ENCODE data around the gene SPATA33.
"Not testable (repeated sequence)": the region's sequence is repeated elsewhere in the genome, so short reads cannot be mapped to it uniquely, and the experiment has no call there.

SPATA33 gene

DNA sequence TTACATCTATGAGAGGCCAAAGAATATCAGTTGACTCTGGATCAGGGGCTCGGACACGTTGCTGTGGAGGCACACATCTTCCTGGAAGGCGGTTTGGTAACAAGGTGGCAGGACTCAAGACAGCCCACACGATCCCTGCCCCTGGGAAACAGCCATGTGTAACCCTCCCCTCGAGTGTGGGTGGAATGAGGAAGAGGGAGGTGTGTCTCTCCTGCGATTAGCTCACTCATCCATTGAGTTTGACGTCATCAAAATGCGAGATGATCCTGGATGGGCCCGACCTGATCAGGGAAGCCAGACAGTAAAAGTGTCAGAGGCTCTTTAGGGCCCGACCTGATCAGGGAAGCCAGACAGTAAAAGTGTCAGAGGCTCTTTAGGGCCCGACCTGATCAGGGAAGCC is 6.6 kb downstream of the SPATA33 start:
- not testable (repeated sequence) for DNase-seq (ENCODE audit: low spot score)

DNA sequence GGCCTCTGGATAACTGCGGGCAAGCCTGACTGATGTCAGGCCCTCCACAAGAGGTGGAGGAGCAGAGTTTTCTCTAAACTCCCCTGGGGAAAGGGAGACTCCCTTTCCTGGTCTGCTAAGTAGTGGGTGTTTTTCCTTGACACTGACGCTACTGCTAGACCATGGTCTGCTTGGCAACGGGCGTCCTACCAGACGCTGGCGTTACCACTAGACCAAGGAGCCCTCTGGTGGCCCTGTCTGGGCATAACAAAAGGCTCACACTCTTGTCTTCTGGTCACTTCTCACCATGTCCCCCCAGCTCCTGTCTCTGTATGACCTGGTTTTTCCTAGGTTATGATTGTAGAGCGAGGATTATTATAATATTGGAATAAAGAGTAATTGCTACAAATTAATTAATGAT is 9.4 kb downstream of the SPATA33 start:
- DNase-seq (ENCODE audit: low spot score) = not testable (repeated sequence)

DNA sequence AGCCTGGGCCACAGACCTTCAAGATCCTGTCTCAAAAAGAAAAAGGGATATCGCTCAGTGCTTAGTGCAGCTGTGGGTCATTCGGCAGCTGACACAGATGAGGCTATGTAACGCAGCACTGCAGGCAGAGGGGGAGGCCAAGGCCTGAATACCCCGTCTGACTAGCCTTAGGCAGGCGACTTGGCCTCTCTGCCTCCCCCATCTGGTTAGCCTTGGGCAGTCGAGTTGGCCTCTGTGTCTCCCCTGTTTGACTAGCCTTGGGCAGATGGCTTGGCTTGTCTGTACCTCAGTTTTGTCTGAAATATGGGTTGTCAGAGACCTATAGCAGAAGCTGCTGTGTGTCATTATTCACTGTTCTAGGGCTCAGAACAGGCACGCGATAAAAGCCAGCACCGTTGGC is 10.0 kb downstream of the SPATA33 start:
- no peak for DNase-seq (ENCODE audit: low spot score)

DNA sequence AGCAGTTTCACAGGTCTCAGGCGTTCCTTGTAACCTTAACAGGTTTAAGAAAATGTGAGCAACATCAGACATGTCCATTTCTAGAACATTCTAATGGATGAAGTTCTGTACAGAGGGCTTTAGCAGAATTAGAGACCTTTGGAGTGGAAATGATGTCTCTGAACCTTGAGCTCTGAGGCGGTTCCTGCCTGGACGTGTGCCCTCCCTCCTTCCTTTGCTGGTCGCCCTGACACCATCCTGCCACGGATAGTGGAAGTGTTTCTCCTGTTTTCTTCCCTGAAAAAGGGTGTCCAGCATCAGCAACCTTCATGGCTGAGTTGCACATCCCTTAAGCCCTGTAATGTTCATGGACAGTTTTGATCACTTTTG is 11.1 kb downstream of the SPATA33 start:
- no peak for DNase-seq (ENCODE audit: low spot score)

DNA sequence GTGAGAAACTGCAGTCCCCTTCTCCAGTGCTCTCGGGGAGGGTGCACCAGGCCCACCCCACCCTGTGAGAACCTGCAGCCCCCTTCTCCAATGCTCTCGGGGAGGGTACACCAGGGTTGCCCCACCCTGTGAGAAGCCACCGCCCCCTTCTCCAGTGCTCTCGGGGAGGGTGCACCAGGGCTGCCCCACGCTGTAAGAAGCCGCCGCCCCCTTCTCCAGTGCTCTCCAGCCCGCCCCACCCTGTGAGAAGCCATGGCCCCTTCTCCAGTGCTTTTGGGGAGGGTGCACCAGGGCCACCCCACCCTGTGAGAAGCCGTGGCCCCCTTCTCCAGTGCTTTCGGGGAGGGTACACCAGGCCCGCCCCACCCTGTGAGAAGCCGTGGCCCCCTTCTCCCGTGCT is 12.1 kb downstream of the SPATA33 start:
- DNase-seq (ENCODE audit: low spot score) = no peak

DNA sequence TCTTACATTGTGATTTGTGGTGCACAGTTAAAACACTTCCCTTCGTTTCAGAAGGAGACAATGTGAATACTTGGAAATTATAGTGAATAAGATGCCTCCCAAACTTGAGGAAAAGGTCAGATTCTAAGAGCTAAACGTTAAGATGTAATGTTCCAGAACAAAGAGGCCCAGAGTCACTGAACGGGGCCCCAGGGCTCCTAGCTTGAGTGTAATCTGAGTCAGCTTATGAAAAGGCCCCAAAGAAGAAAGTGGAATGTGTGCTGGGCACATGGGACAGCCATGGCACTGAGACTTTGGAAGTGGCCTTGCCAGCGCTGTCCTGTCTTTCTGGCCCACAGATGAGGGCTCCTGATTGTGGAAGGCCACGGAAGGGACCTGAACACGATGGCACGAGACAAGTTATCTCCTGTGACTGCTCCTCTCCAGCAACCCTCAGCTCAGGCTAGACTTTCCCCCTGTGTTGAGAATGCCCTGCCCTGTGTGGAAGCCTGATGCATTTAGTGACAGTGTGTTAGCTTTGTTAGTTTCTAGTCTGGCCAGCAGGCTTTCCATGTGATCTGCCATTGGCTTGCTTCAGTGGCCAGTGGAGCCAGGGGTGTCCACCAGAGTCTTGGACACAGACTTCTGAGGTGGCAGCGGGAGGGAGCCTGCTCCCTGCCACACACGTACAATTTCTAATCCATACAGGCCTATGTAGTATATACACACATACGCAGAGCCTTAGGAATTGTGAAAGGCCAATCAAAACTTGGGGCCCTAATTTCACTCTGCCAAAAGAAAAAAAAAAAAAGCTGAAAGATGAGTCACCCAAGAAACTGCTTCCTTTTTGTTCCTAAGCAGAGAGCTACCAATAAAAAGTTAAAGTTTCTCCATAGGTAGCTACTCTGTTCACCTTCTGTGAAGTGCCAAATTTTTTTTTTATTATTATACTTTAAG is 13.1 kb downstream of the SPATA33 start:
- DNase-seq (ENCODE audit: low spot score) = peak; percentile 60

DNA sequence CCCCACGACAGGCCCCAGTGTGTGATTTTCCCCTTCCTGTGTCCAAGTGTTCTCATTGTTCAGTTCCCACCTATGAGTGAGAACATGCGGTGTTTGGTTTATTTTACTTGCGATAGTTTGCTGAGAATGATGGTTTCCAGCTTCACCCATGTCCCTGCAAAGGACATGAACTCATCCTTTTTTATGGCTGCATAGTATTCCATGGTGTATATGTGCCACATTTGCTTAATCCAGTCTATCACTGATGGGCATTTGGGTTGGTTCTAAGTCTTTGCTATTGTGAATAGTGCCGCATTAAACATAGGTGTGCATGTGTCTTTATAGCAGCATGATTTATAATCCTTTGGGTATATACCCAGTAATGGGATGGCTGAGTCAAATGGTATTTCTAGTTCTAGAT is 13.9 kb downstream of the SPATA33 start:
- DNase-seq (ENCODE audit: low spot score) = not testable (repeated sequence)

DNA sequence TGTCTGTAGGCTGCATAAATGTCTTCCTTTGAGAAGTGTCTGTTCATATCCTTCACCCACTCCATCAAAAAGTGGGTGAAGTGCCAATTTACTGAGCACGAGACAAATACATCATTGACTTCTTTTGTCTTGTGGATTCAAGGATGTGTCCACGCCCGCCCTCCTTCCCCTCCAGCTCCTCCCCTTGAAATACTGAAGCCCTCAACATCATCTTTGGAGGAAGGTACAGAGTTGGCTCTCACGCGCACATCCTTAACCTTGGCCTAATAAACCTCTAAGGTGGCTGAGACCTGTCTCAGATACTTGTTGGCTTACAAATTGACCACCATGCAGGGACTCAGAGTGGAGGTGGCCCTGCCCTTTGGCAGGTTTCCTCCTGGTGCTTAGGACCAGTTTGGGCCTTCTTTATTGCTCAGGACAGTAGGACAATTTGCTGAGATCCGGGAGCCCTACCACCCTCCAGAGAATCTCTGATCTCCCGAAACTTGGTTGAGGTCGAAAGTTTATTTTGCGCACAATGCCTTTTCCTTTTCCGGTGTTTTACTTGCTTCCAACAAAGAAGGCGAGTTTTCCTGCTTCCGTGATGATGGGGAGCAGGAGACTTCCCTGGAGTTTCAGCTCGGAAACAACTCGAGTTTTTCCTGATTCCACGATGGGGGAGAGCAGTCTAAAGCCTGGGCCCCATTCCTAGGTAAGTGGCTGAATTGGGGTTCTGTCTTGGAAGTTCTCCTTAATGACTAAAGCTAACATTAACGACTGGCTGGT is 14.7 kb downstream of the SPATA33 start:
- no peak for DNase-seq (ENCODE audit: low spot score)

DNA sequence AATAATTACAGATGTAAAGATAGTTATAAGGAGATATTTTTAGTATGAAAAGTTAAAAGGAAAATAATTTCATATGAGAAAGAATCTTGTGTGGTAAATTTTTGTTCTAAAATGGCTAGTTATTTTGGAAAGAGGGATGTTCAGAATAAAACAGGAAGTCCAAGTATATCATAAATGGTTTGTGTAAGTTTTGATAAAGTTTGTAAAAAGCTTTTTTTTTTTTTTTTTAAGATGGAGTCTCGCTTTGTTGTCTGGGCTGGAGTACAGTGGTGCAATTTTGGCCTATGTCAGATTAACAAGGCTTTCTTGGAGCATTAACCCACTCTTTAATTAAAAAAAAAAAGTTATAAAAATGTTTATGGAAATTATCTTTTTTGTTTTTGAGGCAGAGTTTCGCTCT is 20.6 kb downstream of the SPATA33 start:
- no peak for DNase-seq (ENCODE audit: low spot score)

DNA sequence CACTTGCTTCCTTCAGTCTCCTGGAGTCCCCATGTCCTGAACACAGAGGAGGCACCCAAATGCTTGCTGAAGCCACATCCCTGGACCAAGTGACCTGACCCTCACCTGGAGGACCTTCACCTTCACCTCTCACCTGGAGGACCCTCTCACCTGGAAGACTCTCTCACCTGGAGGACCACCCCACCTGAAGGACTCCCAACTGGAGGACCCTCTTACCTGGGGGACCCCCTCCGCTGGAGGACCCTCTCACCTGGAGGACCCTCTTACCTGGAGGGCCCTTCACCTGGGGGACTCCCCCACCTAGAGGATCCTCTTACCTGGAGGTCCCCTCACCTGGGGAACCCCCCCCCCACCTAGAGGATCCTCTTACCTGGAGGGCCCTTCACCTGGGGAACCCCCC is 28.3 kb downstream of the SPATA33 start:
- DNase-seq (ENCODE audit: low spot score) = no peak

DNA sequence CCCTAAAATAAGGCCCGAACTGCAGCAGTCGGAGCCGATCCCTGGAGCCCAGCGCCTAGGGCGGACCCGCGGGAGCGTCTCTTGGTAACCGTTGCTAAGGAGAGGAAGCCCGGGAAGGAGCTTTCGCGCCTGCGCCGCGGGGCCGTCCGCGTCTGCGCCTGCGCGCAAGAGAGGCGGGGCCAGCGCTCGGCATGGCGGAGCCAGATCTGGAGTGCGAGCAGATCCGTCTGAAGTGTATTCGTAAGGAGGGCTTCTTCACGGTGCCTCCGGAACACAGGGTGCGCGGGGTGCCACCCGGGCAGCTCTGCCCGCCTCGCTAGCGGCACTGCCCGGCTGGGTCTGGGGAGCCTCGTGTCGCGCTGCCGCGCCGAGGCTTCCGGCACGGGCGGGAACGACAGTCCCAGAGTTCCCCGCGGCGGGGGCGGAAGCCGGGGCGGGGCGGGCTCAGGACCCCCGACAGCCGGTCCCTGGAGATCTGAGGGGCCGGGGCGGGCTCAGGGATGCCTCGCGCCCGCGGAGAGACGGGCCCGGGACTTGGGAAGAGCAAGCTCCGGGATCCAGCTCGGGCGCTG is 29.0 kb downstream of the SPATA33 start, which contains the start of gene CDK10:
CDK10 (plus strand) TSS at position 170 of the 572 bp plus-strand sequence; CDS start at position 192, 22 bp downstream.
- peak; percentile 99 for DNase-seq (ENCODE audit: low spot score)

DNA sequence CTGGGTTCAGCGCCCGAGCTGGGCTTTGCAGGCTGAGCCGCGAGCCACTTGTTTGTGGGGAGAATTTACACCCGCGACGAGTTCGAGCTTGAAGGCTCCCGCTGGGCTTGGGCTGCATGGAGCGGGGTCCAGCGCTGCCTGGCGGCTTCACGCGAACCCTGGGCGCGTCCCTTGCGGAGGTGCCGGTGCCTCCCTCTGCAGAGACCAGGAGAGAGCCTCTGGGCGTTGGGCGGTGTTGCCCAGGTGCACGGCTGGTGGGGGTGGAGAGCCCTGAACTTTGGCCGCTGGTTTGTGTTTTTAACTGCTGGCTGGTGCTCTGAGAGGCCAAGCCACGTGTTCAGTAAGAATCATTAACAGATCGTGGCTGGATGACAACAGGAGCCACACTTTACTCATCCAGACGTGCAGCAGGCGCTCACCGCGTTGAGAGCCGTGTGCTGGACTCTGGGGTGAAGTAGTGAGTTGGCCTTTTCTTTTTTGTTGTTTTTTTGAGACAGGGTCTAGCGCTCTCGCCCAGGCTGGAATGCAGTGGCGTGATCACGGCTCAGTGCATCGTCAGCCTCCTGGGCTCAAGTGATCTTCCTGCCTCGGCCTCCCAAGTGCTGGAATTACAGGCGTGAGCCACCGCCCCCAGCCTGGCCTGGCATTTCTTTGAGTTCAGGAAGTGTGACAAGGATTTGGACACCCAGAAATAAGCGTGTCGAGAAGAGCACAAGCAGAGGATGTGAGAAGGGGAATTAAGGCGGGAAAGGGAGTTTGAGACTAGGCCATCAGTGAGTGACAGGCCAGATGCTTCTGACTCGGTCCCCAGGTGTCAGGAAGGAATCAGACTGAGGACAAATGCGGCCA is 29.7 kb downstream of the SPATA33 start:
- DNase-seq (ENCODE audit: low spot score) = peak; percentile 54

DNA sequence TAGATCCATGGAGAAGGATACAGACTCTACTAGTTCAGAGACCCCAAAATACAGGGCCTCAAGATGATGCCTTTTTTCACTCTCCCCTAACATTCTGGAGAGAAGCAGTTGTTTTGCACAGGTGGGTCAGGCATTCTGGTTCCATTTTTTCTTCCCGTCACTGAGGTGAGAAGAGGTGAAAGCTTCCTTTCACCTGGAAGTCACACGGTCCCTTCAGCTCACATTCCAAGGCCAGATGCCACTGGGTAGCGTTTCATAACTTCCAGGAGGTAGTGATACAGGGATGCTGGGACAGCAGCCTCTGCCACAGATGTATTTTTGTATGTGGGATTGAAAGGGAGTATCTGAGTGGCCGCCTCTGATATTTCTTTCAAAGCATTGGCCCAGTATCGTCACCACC is 30.8 kb downstream of the SPATA33 start:
- DNase-seq (ENCODE audit: low spot score) = no peak

DNA sequence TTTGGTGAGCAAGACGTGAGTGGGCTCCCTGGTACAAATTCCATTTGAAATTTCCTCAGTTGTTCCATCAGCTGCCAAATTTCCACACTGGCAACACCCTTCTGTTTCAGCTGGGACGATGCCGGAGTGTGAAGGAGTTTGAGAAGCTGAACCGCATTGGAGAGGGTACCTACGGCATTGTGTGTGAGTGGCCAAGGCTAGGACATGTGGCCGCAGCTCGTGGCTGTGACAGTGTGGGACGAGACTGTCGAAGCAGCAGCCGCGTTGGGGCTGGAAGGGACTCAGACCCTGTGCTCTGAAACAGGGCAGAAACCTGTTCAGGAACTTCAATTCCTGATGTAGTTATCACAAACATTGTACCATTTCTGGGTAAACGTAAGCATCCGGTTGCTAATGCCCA is 31.5 kb downstream of the SPATA33 start:
- no peak for DNase-seq (ENCODE audit: low spot score)

DNA sequence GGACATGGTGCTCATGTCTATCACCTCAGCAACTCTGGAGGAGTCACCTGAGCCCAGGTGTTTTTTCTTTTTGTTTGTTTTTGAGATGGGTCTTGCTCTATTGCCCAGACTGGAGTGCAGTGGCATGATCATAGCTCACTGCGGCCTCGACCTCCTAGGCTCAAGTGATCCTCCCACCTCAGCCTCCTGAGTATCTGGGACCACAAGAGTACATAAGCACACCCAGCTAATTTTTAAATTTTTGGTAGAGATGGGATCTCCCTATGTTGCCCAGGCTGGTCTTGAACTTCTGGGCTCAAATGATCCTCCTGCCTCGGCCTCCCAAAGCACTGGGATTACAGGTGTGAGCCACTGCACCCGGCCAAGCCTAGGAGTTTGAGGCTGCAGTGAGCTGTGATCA is 32.0 kb downstream of the SPATA33 start:
- not testable (repeated sequence) for DNase-seq (ENCODE audit: low spot score)

DNA sequence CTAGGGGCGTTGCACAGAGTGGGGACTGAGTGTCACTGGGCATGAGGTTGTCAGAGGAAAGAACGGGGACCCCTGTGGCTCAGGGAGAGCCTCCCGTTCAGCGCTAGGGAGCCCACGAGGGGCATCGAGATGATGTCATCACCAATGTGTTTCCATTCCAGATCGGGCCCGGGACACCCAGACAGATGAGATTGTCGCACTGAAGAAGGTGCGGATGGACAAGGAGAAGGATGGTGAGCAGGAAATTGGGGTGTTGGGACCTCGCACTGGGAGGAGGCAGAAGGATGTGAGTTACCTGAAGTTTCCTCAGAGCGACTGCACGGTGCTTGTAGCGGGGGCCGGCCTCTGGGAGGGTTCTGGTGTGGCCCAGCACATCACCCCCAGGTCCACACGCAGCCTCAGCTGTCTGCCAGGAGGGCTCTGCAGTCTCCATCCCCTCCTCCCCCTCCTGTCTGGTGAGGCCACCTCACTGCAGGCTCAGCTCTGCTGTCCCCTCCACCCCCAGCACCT is 32.8 kb downstream of the SPATA33 start:
- no peak for DNase-seq (ENCODE audit: low spot score)

DNA sequence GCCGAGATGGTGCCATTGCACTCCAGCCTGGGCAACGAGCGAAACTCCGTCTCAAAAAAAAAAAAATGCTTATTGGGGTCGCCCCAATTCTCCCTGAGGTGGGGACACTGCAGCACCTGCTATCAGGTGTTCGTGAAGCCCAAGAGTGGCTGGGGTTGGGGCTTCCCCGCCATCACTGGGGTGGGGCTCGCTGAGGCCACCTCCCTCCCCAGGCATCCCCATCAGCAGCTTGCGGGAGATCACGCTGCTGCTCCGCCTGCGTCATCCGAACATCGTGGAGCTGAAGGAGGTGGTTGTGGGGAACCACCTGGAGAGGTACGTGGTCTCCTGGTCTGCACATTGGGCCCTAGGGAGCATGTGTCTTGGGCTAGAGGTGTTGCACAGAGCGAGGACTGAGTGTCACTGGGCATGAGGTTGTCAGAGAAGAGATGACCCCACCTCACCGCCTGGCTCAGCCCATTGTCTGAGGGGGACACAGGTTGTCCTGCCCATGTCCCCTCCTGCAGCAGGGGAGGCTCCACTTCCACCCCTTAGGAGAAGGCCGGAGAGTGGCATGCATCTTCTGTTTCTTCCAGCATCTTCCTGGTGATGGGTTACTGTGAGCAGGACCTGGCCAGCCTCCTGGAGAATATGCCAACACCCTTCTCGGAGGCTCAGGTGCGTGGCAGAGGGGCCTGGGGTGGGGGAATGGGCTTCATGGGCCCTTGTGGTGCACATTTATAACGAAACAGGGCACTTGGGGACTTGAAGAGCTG is 33.8 kb downstream of the SPATA33 start:
- no peak for DNase-seq (ENCODE audit: low spot score)

DNA sequence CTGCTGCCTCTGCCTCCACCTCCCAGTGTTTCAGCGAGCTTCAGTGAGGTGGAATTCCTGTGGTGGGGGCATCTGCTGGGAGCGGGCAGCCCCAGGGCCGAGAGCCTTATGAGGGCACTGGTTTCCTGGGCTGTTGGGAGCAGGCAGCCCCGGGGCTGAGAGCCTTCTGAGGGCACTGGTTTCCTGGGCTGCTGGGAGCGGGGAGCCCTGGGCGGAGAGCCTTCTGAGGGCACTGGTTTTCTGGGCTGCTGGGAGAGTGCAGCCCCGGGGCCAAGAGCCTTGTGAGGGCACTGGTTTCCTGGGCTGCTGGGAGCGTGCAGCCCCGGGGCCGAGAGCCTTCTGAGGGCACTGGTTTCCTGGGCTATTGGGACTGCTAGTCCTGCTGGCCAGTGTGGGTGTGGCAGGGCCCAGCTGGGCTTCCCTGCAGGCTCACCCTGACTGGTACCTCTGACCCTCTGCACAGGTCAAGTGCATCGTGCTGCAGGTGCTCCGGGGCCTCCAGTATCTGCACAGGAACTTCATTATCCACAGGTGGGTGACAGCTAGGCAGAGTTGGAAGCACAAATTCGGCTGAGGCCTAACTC is 34.4 kb downstream of the SPATA33 start:
- DNase-seq (ENCODE audit: low spot score) = no peak

DNA sequence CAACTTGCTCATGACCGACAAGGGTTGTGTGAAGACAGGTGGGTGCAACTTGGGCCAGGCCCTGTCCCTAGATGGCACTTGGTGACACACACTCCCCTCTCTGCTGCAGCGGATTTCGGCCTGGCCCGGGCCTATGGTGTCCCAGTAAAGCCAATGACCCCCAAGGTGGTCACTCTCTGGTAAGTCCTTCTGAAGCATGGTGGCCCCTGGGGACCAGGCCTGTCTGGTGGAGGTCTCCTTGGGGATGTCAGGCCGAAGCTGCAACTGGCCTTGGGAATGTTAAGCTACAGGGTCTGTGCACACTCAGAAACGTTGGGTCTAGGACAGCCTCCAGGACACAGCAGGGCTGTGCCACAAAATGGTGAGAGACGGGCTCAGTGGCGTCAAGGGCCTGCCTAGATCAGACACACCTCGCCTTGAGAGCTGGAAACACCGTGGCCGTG is 35.7 kb downstream of the SPATA33 start:
- no peak for DNase-seq (ENCODE audit: low spot score)
